H1 (cell line): ENCODE data around the gene PSKH1. TPM values are rescaled to one million over a fixed set of nuclear protein-coding genes. Genes with fewer than 3 reads are reported as not detected.

Experiments
- CTCF ChIA-PET: fragments of 300-600 bp; sonication (Branson Sonifier 250); formaldehyde crosslinking; loops from one replicate; lab custom pipeline; 2021; ENCODE audit not compliant: partially characterized antibody; lab: Charles Lee
- POLR2A ChIA-PET: fragments of 300-600 bp; sonication (Branson Sonifier 250); formaldehyde crosslinking; loops from one replicate; lab custom pipeline; 2021; ENCODE audit warnings: inconsistent platforms; ENCODE audit not compliant: partially characterized antibody; lab: Charles Lee
- DNase-seq, 2 experiments: peaks; one replicate each; pipeline versions ENCODE4 v3.0.0 to v3.0.0-alpha.2; 2010 to 2022; ENCODE audit warnings: low spot score in 2 of 2, low read depth in 1 of 2, mixed read lengths in 1 of 2
- FAIRE-seq: peaks from 2 replicates; lab custom pipeline; 2011; peaks lifted over from hg19 to GRCh38; lab: Jason Lieb, UNC
- H2AFZ ChIP-seq: 2 replicates; pipeline ENCODE4 v1.8.1; 2012; ENCODE audit warnings: low read length, inconsistent platforms
- H2AK5ac ChIP-seq: 2 replicates; pipeline ENCODE4 v1.6.1; 2013; ENCODE audit warnings: low read depth, low read length
- H2BK120ac ChIP-seq: replicated peaks from 2 replicates; pipeline ENCODE3; 2013; ENCODE audit warnings: low read depth, low read length, inconsistent platforms
- H2BK12ac ChIP-seq: 2 replicates; pipeline ENCODE4 v1.6.1; 2013; ENCODE audit warnings: low read depth, low read length
- H2BK15ac ChIP-seq: 2 replicates; pipeline ENCODE4 v1.6.1; 2013; ENCODE audit warnings: low read length
- H2BK20ac ChIP-seq: 2 replicates; pipeline ENCODE4 v1.6.1; 2013; ENCODE audit warnings: low read length
- H2BK5ac ChIP-seq: 2 replicates; pipeline ENCODE4 v1.6.1; 2013; ENCODE audit warnings: low read depth, low read length
- H3K14ac ChIP-seq: 2 replicates; pipeline ENCODE4 v1.6.1; 2013; ENCODE audit warnings: inconsistent platforms; ENCODE audit not compliant: insufficient read length
- H3K18ac ChIP-seq: 2 replicates; pipeline ENCODE4 v1.6.1; 2013; ENCODE audit warnings: low read length; ENCODE audit errors: extremely low read depth
- H3K23ac ChIP-seq: 2 replicates; pipeline ENCODE4 v1.6.1; 2013; ENCODE audit warnings: inconsistent platforms; ENCODE audit not compliant: insufficient read length
- H3K23me2 ChIP-seq: 2 replicates; pipeline ENCODE4 v1.6.1; 2013; ENCODE audit warnings: low read depth, low read length
- H3K27ac ChIP-seq: 2 replicates; pipeline ENCODE4 v1.6.1; 2011; ENCODE audit warnings: low read depth, low read length, inconsistent platforms
- H3K27me3 ChIP-seq, 4 experiments: replicated peaks in 1 of 4; 1 replicate in 1 of 4; 2 replicates in 3 of 4; pipeline versions ENCODE4 v1.6.1 to v1.8.1; 2011 to 2013; ENCODE audit warnings: low read length in 3 of 4, mild to moderate bottlenecking in 3 of 4, inconsistent platforms in 2 of 4, mixed read lengths in 2 of 4, moderate library complexity in 1 of 4; ENCODE audit not compliant: control insufficient read depth in 3 of 4, insufficient read depth in 3 of 4; ENCODE audit errors: extremely low read depth in 1 of 4
- H3K36me3 ChIP-seq, 4 experiments: 2 replicates each; pipeline versions ENCODE4 v1.6.1 to v1.8.1; 2011 to 2013; ENCODE audit warnings: mild to moderate bottlenecking in 4 of 4, low read length in 3 of 4, moderate library complexity in 2 of 4, control low read depth in 1 of 4, inconsistent platforms in 1 of 4; ENCODE audit not compliant: insufficient read depth in 4 of 4, control insufficient read depth in 2 of 4
- H3K4ac ChIP-seq: replicated peaks from 2 replicates; pipeline ENCODE3; 2013; ENCODE audit warnings: low read length, low read depth, mixed read lengths, inconsistent platforms; ENCODE audit not compliant: insufficient read length
- H3K4me1 ChIP-seq, 4 experiments: replicated peaks in 1 of 4; 1 replicate in 1 of 4; 2 replicates in 3 of 4; pipeline versions ENCODE4 v1.6.1 to v1.8.1; 2011 to 2013; ENCODE audit warnings: low read length in 3 of 4, inconsistent platforms in 2 of 4, mixed read lengths in 1 of 4; ENCODE audit not compliant: insufficient read depth in 4 of 4, control insufficient read depth in 3 of 4
- H3K4me2 ChIP-seq, 2 experiments: 2 replicates each; pipeline versions ENCODE4 v1.6.1 to v1.8.1; 2011 to 2013; ENCODE audit warnings: low read depth in 2 of 2, low read length in 2 of 2, control low read depth in 1 of 2, inconsistent platforms in 1 of 2, mild to moderate bottlenecking in 1 of 2; ENCODE audit not compliant: insufficient read depth in 1 of 2
- H3K4me3 ChIP-seq, 4 experiments: fragments of 200-600, 300-600 bp in 1 of 4; sonication (generic), shearing (Covaris generic), sonication (Bioruptor Twin) in 1 of 4; 2 replicates each; pipeline versions ENCODE4 v1.5.1 to v1.8.1; 2011 to 2016; ENCODE audit warnings: low read length in 4 of 4, low read depth in 3 of 4, control low read depth in 2 of 4, inconsistent platforms in 2 of 4, mild to moderate bottlenecking in 2 of 4, mixed read lengths in 1 of 4, moderate library complexity in 1 of 4; ENCODE audit not compliant: insufficient read depth in 2 of 4; ENCODE audit errors: extremely low read depth in 1 of 4
- H3K56ac ChIP-seq: replicated peaks from 2 replicates; pipeline ENCODE3; 2013; ENCODE audit warnings: low read depth, mild to moderate bottlenecking, mixed read lengths, low read length, inconsistent platforms; ENCODE audit not compliant: insufficient read length
- H3K79me1 ChIP-seq: 2 replicates; pipeline ENCODE4 v1.6.1; 2013; ENCODE audit warnings: low read depth, low read length, control low read depth
- H3K79me2 ChIP-seq, 2 experiments: 2 replicates each; pipeline versions ENCODE4 v1.6.1 to v1.8.1; 2012 to 2013; ENCODE audit warnings: low read length in 2 of 2, mild to moderate bottlenecking in 2 of 2, inconsistent platforms in 1 of 2; ENCODE audit not compliant: insufficient read depth in 2 of 2, control insufficient read depth in 1 of 2
- H3K9ac ChIP-seq, 4 experiments: replicated peaks in 1 of 4; 1 replicate in 1 of 4; 2 replicates in 3 of 4; pipeline versions ENCODE4 v1.6.1 to v1.8.1; 2011 to 2013; ENCODE audit warnings: low read depth in 3 of 4, low read length in 3 of 4, control low read depth in 2 of 4, mild to moderate bottlenecking in 2 of 4, moderate library complexity in 2 of 4, inconsistent platforms in 1 of 4; ENCODE audit errors: extremely low read depth in 1 of 4
- H3K9me3 ChIP-seq, 2 experiments: 2 replicates each; pipeline versions ENCODE4 v1.6.1 to v1.8.1; 2012 to 2013; ENCODE audit warnings: mild to moderate bottlenecking in 2 of 2, moderate library complexity in 2 of 2, control low read depth in 1 of 2, inconsistent platforms in 1 of 2, low read depth in 1 of 2, low read length in 1 of 2, mixed read lengths in 1 of 2; ENCODE audit not compliant: insufficient read depth in 2 of 2
- H4K20me1 ChIP-seq, 2 experiments: replicated peaks in 1 of 2; 2 replicates each; pipeline versions ENCODE3 to v1.8.1; 2011 to 2013; ENCODE audit warnings: inconsistent platforms in 2 of 2, low read length in 2 of 2, mild to moderate bottlenecking in 1 of 2; ENCODE audit not compliant: insufficient read depth in 2 of 2, control insufficient read depth in 1 of 2
- H4K5ac ChIP-seq: 2 replicates; pipeline ENCODE4 v1.6.1; 2013; ENCODE audit warnings: low read length, low read depth, mixed read lengths, inconsistent platforms; ENCODE audit not compliant: insufficient read length
- H4K8ac ChIP-seq: 2 replicates; pipeline ENCODE4 v1.8.0; 2013; ENCODE audit warnings: mild to moderate bottlenecking, moderate library complexity, low read length, inconsistent platforms; ENCODE audit not compliant: insufficient read depth; ENCODE audit errors: extremely low read depth
- H4K91ac ChIP-seq: replicated peaks from 2 replicates; pipeline ENCODE3; 2013; ENCODE audit warnings: low read length, mixed read lengths, inconsistent platforms; ENCODE audit not compliant: insufficient read length
- ATF3 ChIP-seq: IDR thresholded peaks from 2 replicates; pipeline ENCODE4 v1.6.1; 2011; ENCODE audit warnings: low read depth, mild to moderate bottlenecking, low read length; ENCODE audit not compliant: insufficient read depth
- BACH1 ChIP-seq: IDR thresholded peaks from 2 replicates; pipeline ENCODE4 v1.6.1; 2012; ENCODE audit warnings: low read length, improper control_type of control experiment
- CEBPB ChIP-seq: IDR thresholded peaks from 2 replicates; pipeline ENCODE4 v1.6.1; 2012; ENCODE audit warnings: low read depth, low read length
- GTF2F1 ChIP-seq: IDR thresholded peaks from 2 replicates; pipeline ENCODE4 v1.6.1; 2012; ENCODE audit warnings: low read depth, low read length, improper control_type of control experiment, borderline replicate concordance
- HDAC6 ChIP-seq: IDR thresholded peaks from one replicate; pipeline ENCODE4 v1.7.1; 2012; ENCODE audit warnings: low read depth, mild to moderate bottlenecking, inconsistent platforms, low read length, moderate library complexity
- RAD21 ChIP-seq, 2 experiments: IDR thresholded peaks in 1 of 2; conservative IDR thresholded peaks in 1 of 2; 2 replicates each; pipeline ENCODE4 v1.6.1; 2011; ENCODE audit warnings: low read depth in 2 of 2, low read length in 2 of 2, improper control_type of control experiment in 1 of 2, inconsistent platforms in 1 of 2, mild to moderate bottlenecking in 1 of 2, moderate library complexity in 1 of 2
- RXRA ChIP-seq: IDR thresholded peaks from 2 replicates; pipeline ENCODE4 v1.6.1; 2011; ENCODE audit warnings: low read depth, mild to moderate bottlenecking, low read length, moderate library complexity; ENCODE audit not compliant: insufficient read depth
- SIX5 ChIP-seq: IDR thresholded peaks from 2 replicates; pipeline ENCODE4 v1.6.1; 2011; ENCODE audit warnings: mild to moderate bottlenecking, low read depth, low read length
- SRF ChIP-seq: IDR thresholded peaks from 2 replicates; pipeline ENCODE4 v1.6.1; 2011; ENCODE audit warnings: mild to moderate bottlenecking, low read depth, low read length, moderate library complexity
- TBP ChIP-seq: IDR thresholded peaks from 2 replicates; pipeline ENCODE4 v1.6.1; 2011; ENCODE audit warnings: low read depth, low read length, improper control_type of control experiment
- USF2 ChIP-seq: IDR thresholded peaks from 2 replicates; pipeline ENCODE4 v1.6.1; 2011; ENCODE audit warnings: low read length, improper control_type of control experiment
- ZNF274 ChIP-seq: IDR thresholded peaks from 2 replicates; pipeline ENCODE4 v1.7.0; 2012; ENCODE audit warnings: low read length, borderline replicate concordance; ENCODE audit errors: extremely low read depth
- WGBS, 2 experiments: shearing (Covaris generic) in 1 of 2; methylation state at CpG; one replicate each; pipeline versions ENCODE4 v1.1.6 to v1.1.7; 2013 to 2015; ENCODE audit warnings: low lambda C conversion rate in 2 of 2, mixed read lengths in 2 of 2, inconsistent platforms in 1 of 2, low coverage in 1 of 2, missing lambda C conversion rate in 1 of 2; ENCODE audit not compliant: insufficient replicate concordance in 2 of 2, insufficient coverage in 1 of 2, insufficient read length in 1 of 2; ENCODE audit errors: extremely low coverage in 1 of 2, missing lambda C conversion rate in 1 of 2; 5-methylcytosine and 5-hydroxymethylcytosine counted together
- polyA plus RNA-seq, 7 experiments: library from polyadenylated mRNA; depleted of rRNA in 3 of 7; stranded (reverse) in 5 of 7; unstranded in 2 of 7; fragments of >200 nt in 5 of 7; fragments of 200-250 nt in 2 of 7; gene quantifications; 1 replicate in 5 of 7; 2 replicates in 1 of 7; 4 replicates in 1 of 7; pipeline versions ENCODE4 v1.2.1 to v1.2.3, GENCODE V29; 2011 to 2013; ENCODE audit warnings: missing spikeins in 2 of 7, mixed read lengths in 2 of 7
- total RNA-seq: library from RNA; stranded (reverse); fragmentation: NEBNext Ultra II Directional; extraction: Animal tissue kit (Norgen Biotek cat#: 25700); gene quantifications from 2 replicates; pipeline ENCODE4 v1.2.1, GENCODE V29; 2021

Gene PSKH1
- total and polyA plus RNA-seq, 2 of the 8 experiments (the other 6 are each of a cell fraction or from before 2014, with no cell fraction given): 24.8 to 51.0 TPM

GRCh38 chr16:67950335-67950843 is 57.3 kb downstream of the PSKH1 start:
- H2AK5ac ChIP-seq: no peak overlapping the region
- H3K18ac ChIP-seq: no peak overlapping the region
- no peak overlapping the region for H3K14ac ChIP-seq
- no peak overlapping the region for H3K56ac ChIP-seq
- ChIA-PET POLR2A (interaction anchor here (1.0 to 8.5 kb wide), 4 partner anchors 11 to 79 kb away, joined by 3 to 47 read pairs (median 3); partner anchors contain the start of gene PSMB10), CTCF (interaction anchor here (1.0 to 2.6 kb wide), 3 partner anchors 9 to 91 kb away, joined by 3 to 19 read pairs (median 5); no protein-coding TSS in a partner anchor)
- no peak overlapping the region for H3K23ac ChIP-seq
- H3K27me3 ChIP-seq: no peaks in the 10 kb centered on the region
- no peak overlapping the region for H3K4me2 ChIP-seq
- H3K27ac ChIP-seq: no peak overlapping the region
- no peaks in the 10 kb centered on the region; the same call in 1 of the 2 replicates for H3K79me1 ChIP-seq
- no peak overlapping the region for H2BK20ac ChIP-seq
- 97% methylated on average over 15 of the region's 16 CpGs; no CpG with 5 or more reads in 1 of the 2 experiments for WGBS, 2 experiments
- no peak overlapping the region; the same call in 1 of the 2 replicates for H4K8ac ChIP-seq
- no peaks in the 10 kb centered on the region for H3K4me1 ChIP-seq
- no peak overlapping the region for H4K5ac ChIP-seq
- no peak overlapping the region for H2BK5ac ChIP-seq
- FAIRE-seq (no peak), DNase-seq (no peak)
- peaks cover 3% of the 10 kb centered on the region; the same call in 1 of the 2 replicates for H3K23me2 ChIP-seq
- no peak overlapping the region for H4K91ac ChIP-seq
- H2BK12ac ChIP-seq: no peak overlapping the region
- no peak overlapping the region for H2AFZ ChIP-seq
- peaks cover 12 to 56% (median 28%) of the 10 kb centered on the region in 4 experiments for H3K36me3 ChIP-seq
- H3K9ac ChIP-seq: no peak overlapping the region
- no peak overlapping the region for H3K4ac ChIP-seq
- H3K9me3 ChIP-seq: no peaks in the 10 kb centered on the region
- H4K20me1 ChIP-seq: peaks cover 7 to 32% of the 10 kb centered on the region in 2 experiments
- no peak overlapping the region for H2BK120ac ChIP-seq
- H3K79me2 ChIP-seq: no peaks in the 10 kb centered on the region
- no peak overlapping the region for H3K4me3 ChIP-seq
- H2BK15ac ChIP-seq: no peak overlapping the region
- TF ChIP-seq ZNF274 (no peak), ATF3 (no peak), TBP (no peak), HDAC6 (no peak), SRF (no peak), BACH1 (no peak), RXRA (no peak), SIX5 (no peak), GTF2F1 (no peak), CEBPB (no peak), USF2 (no peak), RAD21 (IDR thresholded peaks at IDR 0.05 in 1 of 2, conservative IDR thresholded peaks at IDR 0.05 in 1 of 2; ENCODE audit: low read depth in 2 of 2, low read length in 2 of 2) (no peak)
